OCI-LY7 (cell line): ENCODE measurements around the gene CWH43.

ENCODE experiments used
- EZH2phosphoT487 ChIP-seq: fragments of 200-600 bp; sonication (generic); IDR thresholded peaks from 2 replicates; pipeline ENCODE4 v1.6.1; 2018; ENCODE audit warnings: low read depth, borderline replicate concordance, mild to moderate bottlenecking, mixed run types, antibody characterized with exemption, low read length, moderate library complexity, mixed read lengths
- TF ChIP-seq, protein P1 (sequence below): fragments of 200-600 bp; sonication (generic); conservative IDR thresholded peaks from 2 replicates; pipeline ENCODE4 v1.5.1; 2014; ENCODE audit warnings: mild to moderate bottlenecking, antibody characterized with exemption, low read length, moderate library complexity, mixed read lengths

DNA sequence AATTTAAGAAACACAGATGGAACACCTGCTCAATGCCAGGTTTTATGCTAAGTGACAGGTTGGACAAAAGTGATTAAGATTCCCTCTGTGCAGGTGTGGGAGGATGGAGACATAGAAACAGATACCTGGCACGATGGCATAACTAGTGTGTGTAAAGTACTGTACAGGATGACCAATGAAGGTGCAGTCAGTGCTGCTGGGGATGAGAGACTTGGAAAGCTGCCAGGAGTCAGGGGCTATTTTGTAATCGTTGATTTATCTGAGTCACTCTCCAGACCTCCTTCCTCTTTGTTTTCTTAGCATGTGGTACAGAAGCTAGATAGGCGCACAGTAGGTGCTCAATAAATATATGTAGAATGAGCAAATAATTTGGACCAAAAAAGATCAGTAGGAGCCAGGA lies 58.2 kb downstream of the CWH43 start:
- TF ChIP-seq, protein P1, sequence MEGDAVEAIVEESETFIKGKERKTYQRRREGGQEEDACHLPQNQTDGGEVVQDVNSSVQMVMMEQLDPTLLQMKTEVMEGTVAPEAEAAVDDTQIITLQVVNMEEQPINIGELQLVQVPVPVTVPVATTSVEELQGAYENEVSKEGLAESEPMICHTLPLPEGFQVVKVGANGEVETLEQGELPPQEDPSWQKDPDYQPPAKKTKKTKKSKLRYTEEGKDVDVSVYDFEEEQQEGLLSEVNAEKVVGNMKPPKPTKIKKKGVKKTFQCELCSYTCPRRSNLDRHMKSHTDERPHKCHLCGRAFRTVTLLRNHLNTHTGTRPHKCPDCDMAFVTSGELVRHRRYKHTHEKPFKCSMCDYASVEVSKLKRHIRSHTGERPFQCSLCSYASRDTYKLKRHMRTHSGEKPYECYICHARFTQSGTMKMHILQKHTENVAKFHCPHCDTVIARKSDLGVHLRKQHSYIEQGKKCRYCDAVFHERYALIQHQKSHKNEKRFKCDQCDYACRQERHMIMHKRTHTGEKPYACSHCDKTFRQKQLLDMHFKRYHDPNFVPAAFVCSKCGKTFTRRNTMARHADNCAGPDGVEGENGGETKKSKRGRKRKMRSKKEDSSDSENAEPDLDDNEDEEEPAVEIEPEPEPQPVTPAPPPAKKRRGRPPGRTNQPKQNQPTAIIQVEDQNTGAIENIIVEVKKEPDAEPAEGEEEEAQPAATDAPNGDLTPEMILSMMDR = no peak
- TF ChIP-seq EZH2phosphoT487 = no peak
